ENCODE measurements around the gene KLHL3.

KLHL3 gene

GRCh38 chr5:137660349-137660817, 75.5 kb downstream of the KLHL3 start:
- Histone ChIP-seq H3K79me1 (ENCODE audit: low read depth, low read length) (no peaks in the 10 kb centered on the region), H3K18ac (ENCODE audit: low read length) (no peak overlapping the region), H3K9me3 (replicated peaks in 1 of 2; ENCODE audit: control insufficient read depth in 2 of 2, insufficient read depth in 1 of 2, low read depth in 1 of 2, low read length in 2 of 2) (no peaks in the 10 kb centered on the region), H2BK120ac (ENCODE audit: low read depth, low read length) (no peak overlapping the region), H3K14ac (ENCODE audit: low read length) (no peak overlapping the region), H3K36me3 (replicated peaks in 1 of 2; ENCODE audit: control insufficient read depth in 2 of 2, insufficient read depth in 2 of 2, low read length in 2 of 2) (peaks cover 0 to 4% of the 10 kb centered on the region in 2 donors), H2AK5ac (ENCODE audit: low read depth, low read length) (no peak overlapping the region), H3K4me1 (ENCODE audit: control insufficient read depth in 2 of 2, insufficient read depth in 1 of 2, low read depth in 1 of 2, low read length in 2 of 2) (no peaks in the 10 kb centered on the region), H3K23ac (ENCODE audit: low read depth, low read length, poor library complexity) (no peak overlapping the region), H3K4me2 (ENCODE audit: insufficient read depth, low read length, poor library complexity, severe bottlenecking) (no peak overlapping the region), H3K27me3 (ENCODE audit: control insufficient read depth in 3 of 3, insufficient read depth in 3 of 3, low read depth in 1 of 3, low read length in 3 of 3) (no peaks in the 10 kb centered on the region), H3K27ac (replicated peaks; ENCODE audit: low read length) (no peak overlapping the region), H2AFZ (ENCODE audit: low read length) (no peak overlapping the region), H4K91ac (ENCODE audit: low read depth, low read length, poor library complexity) (no peak overlapping the region), H2BK12ac (ENCODE audit: low read length) (no peak overlapping the region), H3K4ac (ENCODE audit: low read length) (no peak overlapping the region), H3K4me3 (ENCODE audit: low read length in 2 of 2) (no peak overlapping the region), H3K9ac (ENCODE audit: low read depth, low read length, poor library complexity) (no peak overlapping the region), H2BK15ac (ENCODE audit: low read length) (no peak overlapping the region), H2BK5ac (ENCODE audit: low read length) (no peak overlapping the region), H4K8ac (ENCODE audit: low read depth, low read length) (no peak overlapping the region)
- DNase-seq (ENCODE audit: low spot score) = peak; percentile 66
- WGBS, 2 donors (ENCODE audit: extremely low coverage in 2 of 2, insufficient read length in 2 of 2, insufficient replicate concordance in 1 of 2) = no CpG with 5 or more reads among the region's 6 CpGs

DNA sequence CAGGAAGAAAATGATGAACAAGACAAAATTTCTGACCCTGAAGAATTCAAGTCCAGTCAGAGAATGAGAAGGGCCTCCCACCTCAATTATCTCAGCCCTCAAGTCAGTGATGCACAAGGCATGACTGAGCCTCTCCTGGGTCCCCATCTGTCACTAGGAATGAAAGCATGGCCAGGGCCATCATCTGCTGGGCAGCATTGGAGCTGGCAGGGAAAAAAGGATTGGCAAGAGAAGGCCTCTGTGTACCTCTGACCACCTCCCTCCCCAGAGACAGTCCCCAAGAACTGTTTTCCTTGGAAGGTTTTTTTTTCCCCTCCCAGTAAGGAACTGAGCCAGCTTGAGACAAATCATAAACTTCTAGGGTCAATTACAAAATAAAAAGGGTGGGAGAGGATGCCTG, 76.7 kb downstream of the KLHL3 start:
- no peak for DNase-seq (ENCODE audit: low spot score)
- no peak overlapping the region for H3K4me3 ChIP-seq (ENCODE audit: low read length in 2 of 2)
- H3K23ac ChIP-seq (ENCODE audit: low read depth, low read length, poor library complexity) = no peak overlapping the region
- no peak overlapping the region for H2AFZ ChIP-seq (ENCODE audit: low read length)
- no peak overlapping the region for H3K4me2 ChIP-seq (ENCODE audit: insufficient read depth, low read length, poor library complexity, severe bottlenecking)
- H3K36me3 ChIP-seq (replicated peaks in 1 of 2; ENCODE audit: control insufficient read depth in 2 of 2, insufficient read depth in 2 of 2, low read length in 2 of 2) = peaks cover 0 to 4% of the 10 kb centered on the region in 2 donors
- no peaks in the 10 kb centered on the region for H3K79me1 ChIP-seq (ENCODE audit: low read depth, low read length)
- no peak overlapping the region for H3K9ac ChIP-seq (ENCODE audit: low read depth, low read length, poor library complexity)
- no peak overlapping the region for H3K27ac ChIP-seq (replicated peaks; ENCODE audit: low read length)
- no peak overlapping the region for H4K8ac ChIP-seq (ENCODE audit: low read depth, low read length)
- no peak overlapping the region for H3K4ac ChIP-seq (ENCODE audit: low read length)
- H2BK15ac ChIP-seq (ENCODE audit: low read length) = no peak overlapping the region
- no peak overlapping the region for H3K14ac ChIP-seq (ENCODE audit: low read length)
- no peaks in the 10 kb centered on the region for H3K4me1 ChIP-seq (ENCODE audit: control insufficient read depth in 2 of 2, insufficient read depth in 1 of 2, low read depth in 1 of 2, low read length in 2 of 2)
- H3K9me3 ChIP-seq (replicated peaks in 1 of 2; ENCODE audit: control insufficient read depth in 2 of 2, insufficient read depth in 1 of 2, low read depth in 1 of 2, low read length in 2 of 2) = no peaks in the 10 kb centered on the region
- no peak overlapping the region for H2BK120ac ChIP-seq (ENCODE audit: low read depth, low read length)
- H4K91ac ChIP-seq (ENCODE audit: low read depth, low read length, poor library complexity) = no peak overlapping the region
- no peaks in the 10 kb centered on the region for H3K27me3 ChIP-seq (ENCODE audit: control insufficient read depth in 3 of 3, insufficient read depth in 3 of 3, low read depth in 1 of 3, low read length in 3 of 3)
- no peak overlapping the region for H2BK5ac ChIP-seq (ENCODE audit: low read length)
- no peak overlapping the region for H2BK12ac ChIP-seq (ENCODE audit: low read length)
- no peak overlapping the region for H2AK5ac ChIP-seq (ENCODE audit: low read depth, low read length)
- H3K18ac ChIP-seq (ENCODE audit: low read length) = no peak overlapping the region

DNA sequence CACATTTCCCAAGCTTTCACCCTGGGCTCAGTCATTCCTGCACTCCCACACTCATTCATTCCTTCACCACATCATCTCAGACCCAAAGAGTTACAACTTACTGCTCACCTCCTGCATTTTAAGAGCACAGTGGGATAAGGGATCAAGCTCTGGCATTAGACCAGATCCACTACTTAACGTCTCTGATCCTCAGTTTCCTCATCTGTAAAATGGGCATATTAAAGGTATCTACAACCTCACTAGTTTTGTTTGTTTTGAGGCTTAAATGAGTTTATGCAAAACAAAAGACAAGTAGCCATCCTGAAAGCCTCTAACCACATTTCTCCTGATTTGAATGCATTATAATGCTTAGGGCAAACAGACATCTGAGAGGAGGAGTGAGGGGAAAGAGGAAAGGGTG, 77.6 kb downstream of the KLHL3 start:
- H3K4me1 ChIP-seq (ENCODE audit: control insufficient read depth in 2 of 2, insufficient read depth in 1 of 2, low read depth in 1 of 2, low read length in 2 of 2) = no peaks in the 10 kb centered on the region
- H3K23ac ChIP-seq (ENCODE audit: low read depth, low read length, poor library complexity) = no peak overlapping the region
- H4K91ac ChIP-seq (ENCODE audit: low read depth, low read length, poor library complexity) = no peak overlapping the region
- H3K36me3 ChIP-seq (replicated peaks in 1 of 2; ENCODE audit: control insufficient read depth in 2 of 2, insufficient read depth in 2 of 2, low read length in 2 of 2) = peaks cover 0 to 4% of the 10 kb centered on the region in 2 donors
- H3K79me1 ChIP-seq (ENCODE audit: low read depth, low read length) = no peaks in the 10 kb centered on the region
- no peak overlapping the region for H2BK120ac ChIP-seq (ENCODE audit: low read depth, low read length)
- no peak overlapping the region for H2AK5ac ChIP-seq (ENCODE audit: low read depth, low read length)
- H3K27me3 ChIP-seq (ENCODE audit: control insufficient read depth in 3 of 3, insufficient read depth in 3 of 3, low read depth in 1 of 3, low read length in 3 of 3) = no peaks in the 10 kb centered on the region
- no peak overlapping the region for H2BK12ac ChIP-seq (ENCODE audit: low read length)
- no peak overlapping the region for H3K4me2 ChIP-seq (ENCODE audit: insufficient read depth, low read length, poor library complexity, severe bottlenecking)
- no peak overlapping the region for H3K18ac ChIP-seq (ENCODE audit: low read length)
- WGBS, 2 donors (ENCODE audit: extremely low coverage in 2 of 2, insufficient read length in 2 of 2, insufficient replicate concordance in 1 of 2) = no CpG with 5 or more reads among the region's 1 CpG
- H3K4me3 ChIP-seq (ENCODE audit: low read length in 2 of 2) = no peak overlapping the region
- no peak overlapping the region for H3K9ac ChIP-seq (ENCODE audit: low read depth, low read length, poor library complexity)
- no peaks in the 10 kb centered on the region for H3K9me3 ChIP-seq (replicated peaks in 1 of 2; ENCODE audit: control insufficient read depth in 2 of 2, insufficient read depth in 1 of 2, low read depth in 1 of 2, low read length in 2 of 2)
- H2BK15ac ChIP-seq (ENCODE audit: low read length) = no peak overlapping the region
- no peak overlapping the region for H3K4ac ChIP-seq (ENCODE audit: low read length)
- no peak overlapping the region for H4K8ac ChIP-seq (ENCODE audit: low read depth, low read length)
- no peak overlapping the region for H2AFZ ChIP-seq (ENCODE audit: low read length)
- H3K14ac ChIP-seq (ENCODE audit: low read length) = no peak overlapping the region
- H3K27ac ChIP-seq (replicated peaks; ENCODE audit: low read length) = no peak overlapping the region
- H2BK5ac ChIP-seq (ENCODE audit: low read length) = no peak overlapping the region
- no peak for DNase-seq (ENCODE audit: low spot score)

DNA sequence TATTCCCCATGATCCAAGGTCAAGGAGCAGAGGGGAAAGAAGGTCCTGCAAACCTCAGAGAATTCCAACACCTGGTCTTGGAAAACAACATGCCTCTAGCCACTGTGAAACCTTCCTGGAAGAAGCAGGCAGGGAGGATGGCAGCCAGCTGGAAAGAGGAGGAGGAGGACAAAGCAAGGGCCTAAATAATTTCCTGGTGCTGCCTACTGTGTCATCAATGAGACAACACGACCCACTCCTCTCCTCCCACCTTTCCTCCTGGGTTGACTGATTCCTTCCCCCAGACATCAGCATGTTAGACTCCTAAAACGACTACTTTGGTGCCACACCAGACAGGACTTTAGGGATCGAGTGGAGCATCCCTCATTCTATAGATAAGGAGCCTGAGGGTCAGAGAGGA, 78.8 kb downstream of the KLHL3 start:
- Histone ChIP-seq H3K4me3 (ENCODE audit: low read length in 2 of 2) (no peak overlapping the region), H2BK15ac (ENCODE audit: low read length) (no peak overlapping the region), H4K8ac (ENCODE audit: low read depth, low read length) (no peak overlapping the region), H3K9me3 (replicated peaks in 1 of 2; ENCODE audit: control insufficient read depth in 2 of 2, insufficient read depth in 1 of 2, low read depth in 1 of 2, low read length in 2 of 2) (no peaks in the 10 kb centered on the region), H3K18ac (ENCODE audit: low read length) (no peak overlapping the region), H2AK5ac (ENCODE audit: low read depth, low read length) (no peak overlapping the region), H3K4me2 (ENCODE audit: insufficient read depth, low read length, poor library complexity, severe bottlenecking) (no peak overlapping the region), H3K14ac (ENCODE audit: low read length) (no peak overlapping the region), H3K27ac (replicated peaks; ENCODE audit: low read length) (no peak overlapping the region), H3K36me3 (replicated peaks in 1 of 2; ENCODE audit: control insufficient read depth in 2 of 2, insufficient read depth in 2 of 2, low read length in 2 of 2) (peaks cover 0 to 4% of the 10 kb centered on the region in 2 donors), H3K4me1 (ENCODE audit: control insufficient read depth in 2 of 2, insufficient read depth in 1 of 2, low read depth in 1 of 2, low read length in 2 of 2) (no peaks in the 10 kb centered on the region), H2BK120ac (ENCODE audit: low read depth, low read length) (no peak overlapping the region), H2BK12ac (ENCODE audit: low read length) (no peak overlapping the region), H2AFZ (ENCODE audit: low read length) (no peak overlapping the region), H2BK5ac (ENCODE audit: low read length) (no peak overlapping the region), H3K79me1 (ENCODE audit: low read depth, low read length) (no peaks in the 10 kb centered on the region), H4K91ac (ENCODE audit: low read depth, low read length, poor library complexity) (no peak overlapping the region), H3K4ac (ENCODE audit: low read length) (no peak overlapping the region), H3K23ac (ENCODE audit: low read depth, low read length, poor library complexity) (no peak overlapping the region), H3K9ac (ENCODE audit: low read depth, low read length, poor library complexity) (no peak overlapping the region), H3K27me3 (ENCODE audit: control insufficient read depth in 3 of 3, insufficient read depth in 3 of 3, low read depth in 1 of 3, low read length in 3 of 3) (no peaks in the 10 kb centered on the region)
- WGBS, 2 donors (ENCODE audit: extremely low coverage in 2 of 2, insufficient read length in 2 of 2, insufficient replicate concordance in 1 of 2) = no CpG with 5 or more reads among the region's 3 CpGs
- no peak for DNase-seq (ENCODE audit: low spot score)

Measured in neuronal stem cell (in vitro differentiated cells).